HUES64 (cell line): Measurements from ENCODE around the gene ABHD18.

Experiments
- H3K27ac ChIP-seq: 2 replicates; pipeline ENCODE4 v1.7.0; 2013; ENCODE audit warnings: low read depth, low read length, inconsistent platforms
- H3K27me3 ChIP-seq: 2 replicates; pipeline ENCODE4 v1.6.1; 2013; ENCODE audit warnings: mild to moderate bottlenecking, low read length; ENCODE audit not compliant: insufficient read depth
- H3K36me3 ChIP-seq: 2 replicates; pipeline ENCODE4 v1.6.1; 2013; ENCODE audit warnings: mild to moderate bottlenecking, low read length; ENCODE audit not compliant: insufficient read depth
- H3K4me1 ChIP-seq: 2 replicates; pipeline ENCODE4 v1.6.1; 2013; ENCODE audit warnings: mild to moderate bottlenecking, low read length, moderate library complexity; ENCODE audit not compliant: insufficient read depth
- H3K4me3 ChIP-seq: 2 replicates; pipeline ENCODE4 v1.5.1; 2013; ENCODE audit warnings: mild to moderate bottlenecking, low read length, moderate library complexity
- H3K9ac ChIP-seq: 2 replicates; pipeline ENCODE4 v1.6.1; 2013; ENCODE audit warnings: mild to moderate bottlenecking, low read depth, low read length
- H3K9me3 ChIP-seq: 2 replicates; pipeline ENCODE4 v1.6.1; 2013; ENCODE audit warnings: low read depth, low read length; ENCODE audit not compliant: insufficient read depth
- WGBS: fragments of 150-250, 120-280 bp; methylation state at CpG from one replicate; pipeline ENCODE4 v1.1.7; 2013; ENCODE audit warnings: missing lambda C conversion rate; 5-methylcytosine and 5-hydroxymethylcytosine counted together

The ABHD18 gene

DNA sequence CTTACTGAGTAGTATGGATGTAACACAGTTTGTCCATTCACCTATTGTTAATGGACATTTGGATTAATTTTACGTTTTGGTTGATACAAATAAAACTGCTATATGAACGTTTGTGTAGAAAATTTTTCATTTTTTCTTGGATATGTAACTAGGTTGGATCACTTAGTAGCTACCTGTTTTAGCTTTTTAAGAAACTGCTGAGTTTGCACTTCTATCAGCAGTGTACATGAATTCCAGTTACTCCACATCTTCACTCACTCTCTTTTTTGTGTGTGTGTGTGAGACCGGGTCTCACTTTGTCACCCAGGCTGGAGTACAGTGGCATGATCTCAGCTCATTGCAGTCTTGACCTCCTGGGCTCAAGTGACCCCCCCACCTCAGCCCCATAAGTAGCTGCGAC lies 111.3 kb downstream of the ABHD18 start:
- Histone ChIP-seq H3K27ac (no peak overlapping the region), H3K4me1 (no peaks in the 10 kb centered on the region), H3K36me3 (peaks cover 64% of the 10 kb centered on the region), H3K27me3 (no peaks in the 10 kb centered on the region), H3K4me3 (no peak overlapping the region), H3K9me3 (no peaks in the 10 kb centered on the region), H3K9ac (no peak overlapping the region)
- WGBS = 92% methylated on average over 4 of the region's 4 CpGs
